ENCODE results near the gene ABI1.
"Not testable (repeated sequence)": the region's sequence is repeated elsewhere in the genome, so short reads cannot be mapped to it uniquely, and the experiment has no call there.

Gene ABI1

DNA sequence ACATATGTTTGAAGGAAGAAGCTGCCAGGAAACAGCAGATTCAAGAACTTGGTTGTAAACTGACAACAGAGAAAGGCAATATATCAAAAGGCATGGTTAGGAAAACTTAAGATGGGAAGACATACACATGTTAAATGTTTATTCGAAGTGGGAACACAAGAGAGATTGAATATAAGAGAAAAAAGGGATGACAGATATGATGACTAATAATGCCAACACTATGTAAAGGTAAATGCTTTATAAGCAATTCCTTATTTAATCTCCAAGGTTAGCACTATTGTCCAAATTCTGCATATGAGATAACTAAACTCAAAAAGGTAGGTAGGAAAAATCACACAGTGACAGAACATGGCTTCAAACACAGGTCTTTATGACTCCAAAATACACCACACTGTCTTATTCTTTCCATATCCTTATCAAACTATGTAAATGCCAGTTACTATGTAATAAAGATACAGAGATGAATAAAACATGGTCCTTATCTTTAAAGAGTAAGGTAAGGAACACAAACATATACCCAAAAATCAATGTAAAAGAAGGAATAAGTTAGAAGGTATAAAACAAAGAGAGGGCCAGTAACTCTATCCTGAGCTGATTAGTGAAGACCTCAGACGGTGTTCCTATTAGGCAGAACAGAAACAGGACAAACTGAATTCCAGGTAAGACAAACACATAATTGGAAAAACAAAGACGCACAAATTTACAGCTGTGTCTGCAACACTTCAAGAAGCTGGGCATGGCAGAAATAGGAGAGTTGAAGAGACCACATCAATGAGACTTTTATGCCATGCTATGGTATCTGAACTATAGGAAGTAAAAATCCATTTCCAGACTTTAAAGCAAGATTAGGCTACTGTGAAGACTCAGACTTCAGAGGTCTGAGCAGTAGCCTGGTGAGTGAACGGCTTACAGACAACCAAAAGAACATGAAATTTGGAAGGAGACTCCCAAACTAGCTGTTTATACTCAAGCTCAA lies 56.1 kb downstream of the ABI1 start:
- no peak for DNase-seq (ENCODE audit: low read depth)

DNA sequence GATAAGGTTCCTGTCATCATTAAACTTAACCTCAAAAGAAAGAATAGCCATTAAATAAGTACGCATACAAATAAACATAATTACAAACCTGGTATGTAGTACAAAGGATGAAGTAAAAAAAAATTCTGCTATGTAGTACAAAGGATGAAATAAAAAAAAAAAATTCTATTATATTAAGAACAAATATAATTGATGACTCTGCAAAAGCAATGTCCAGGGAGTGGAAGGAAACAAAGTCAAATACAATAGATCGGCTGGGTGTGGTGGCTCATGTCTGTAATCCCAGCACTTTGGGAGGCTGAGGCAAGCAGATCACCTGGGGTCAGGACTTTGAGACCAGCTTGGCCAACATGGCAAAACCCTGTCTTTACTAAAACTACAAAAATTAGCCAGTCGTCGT lies 56.9 kb downstream of the ABI1 start:
- DNase-seq (ENCODE audit: low read depth) = no peak

DNA sequence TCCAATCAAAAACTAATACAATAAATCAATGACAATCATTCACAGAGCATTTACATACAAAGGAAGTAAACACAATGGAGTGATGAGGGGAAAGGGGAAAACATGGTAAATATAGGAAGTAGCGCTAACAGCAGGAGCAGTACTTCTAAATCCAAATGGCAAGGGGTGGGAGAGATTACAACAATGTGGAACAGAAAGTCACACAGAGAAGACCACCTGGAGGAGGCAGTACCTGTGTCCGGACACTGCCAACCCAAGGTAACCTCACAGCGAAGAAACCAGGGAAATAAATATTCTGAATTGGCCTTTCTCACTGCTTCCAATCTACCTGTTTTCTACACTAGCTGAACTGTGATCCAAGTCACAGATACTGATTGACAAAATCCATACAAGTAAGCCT lies 58.2 kb downstream of the ABI1 start:
- DNase-seq (ENCODE audit: low read depth) = no peak

DNA sequence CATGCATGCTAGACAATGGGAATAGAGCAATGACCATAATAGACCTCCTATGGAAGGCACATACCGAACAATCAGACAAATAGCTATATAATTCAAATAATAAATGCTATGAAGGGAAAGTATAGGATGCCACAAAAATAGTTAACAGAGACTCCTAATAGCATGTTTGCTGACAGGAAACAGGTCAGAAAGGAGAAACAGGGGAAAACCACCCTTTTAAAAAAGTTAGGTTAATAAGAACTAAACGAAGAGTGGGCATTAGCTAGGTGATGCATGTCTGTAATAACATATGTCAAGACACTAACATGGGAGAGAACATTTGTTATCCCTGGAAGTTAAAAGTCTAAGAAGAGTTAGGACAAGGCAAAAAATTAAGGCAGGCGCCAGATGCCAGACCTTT lies 58.9 kb downstream of the ABI1 start:
- no peak for DNase-seq (ENCODE audit: low read depth)

DNA sequence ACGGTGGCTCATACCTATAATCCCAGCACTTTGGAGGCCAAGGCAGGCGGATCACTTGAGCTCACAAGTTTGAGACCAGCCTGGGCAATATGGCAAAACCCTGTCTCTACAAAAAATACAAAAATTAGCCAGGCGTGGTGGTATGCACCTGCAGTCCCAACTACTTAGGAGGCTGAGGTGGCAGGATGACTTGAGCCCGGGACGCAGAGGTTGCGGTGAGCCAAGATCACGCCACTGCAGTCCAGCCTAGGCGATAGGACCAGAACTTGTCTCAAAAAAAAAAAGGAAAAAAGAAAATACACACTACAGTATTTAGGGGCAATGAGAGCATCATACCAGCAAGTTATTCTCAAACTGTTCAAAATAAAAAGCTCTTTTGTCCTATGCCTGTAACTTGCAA lies 59.5 kb downstream of the ABI1 start:
- no peak for DNase-seq (ENCODE audit: low read depth)

DNA sequence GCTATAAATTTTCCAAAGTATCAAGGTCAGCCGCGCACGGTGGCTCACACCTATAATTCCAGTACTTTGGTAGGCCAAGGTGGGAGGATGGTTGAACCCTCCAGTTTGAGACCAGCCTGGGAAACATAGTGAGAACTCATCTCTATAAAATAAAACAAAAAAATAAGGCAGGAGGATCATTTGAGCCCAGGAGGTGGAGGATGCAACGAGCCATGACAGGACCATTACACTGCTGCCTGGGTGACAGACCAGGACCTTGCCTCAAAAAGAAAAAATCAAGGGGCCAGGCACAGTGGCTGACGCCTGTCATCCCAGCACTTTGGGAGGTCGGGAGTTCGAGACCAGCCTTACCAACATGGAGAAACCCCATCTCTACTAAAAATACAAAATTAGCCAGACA lies 60.3 kb downstream of the ABI1 start:
- DNase-seq (ENCODE audit: low read depth) = no peak

DNA sequence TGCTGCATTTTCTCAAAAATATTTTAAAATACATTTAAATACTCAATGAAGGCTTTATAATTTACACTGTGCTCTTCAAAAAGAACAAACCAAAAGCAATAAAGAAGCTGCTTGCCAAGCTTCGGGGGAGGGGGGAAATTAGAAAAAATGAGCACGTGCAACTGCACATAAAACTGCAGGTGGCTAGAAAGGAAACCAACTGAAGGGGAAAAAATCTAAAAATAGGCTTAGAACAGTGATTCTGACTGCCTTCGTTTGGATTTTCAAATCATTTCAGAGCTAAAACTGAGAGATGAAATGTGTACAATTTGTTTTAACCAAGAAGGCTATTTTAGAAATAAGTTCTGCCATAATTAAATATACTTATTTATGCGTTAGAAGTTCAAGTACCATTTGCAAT lies 61.4 kb downstream of the ABI1 start:
- no peak for DNase-seq (ENCODE audit: low read depth)

DNA sequence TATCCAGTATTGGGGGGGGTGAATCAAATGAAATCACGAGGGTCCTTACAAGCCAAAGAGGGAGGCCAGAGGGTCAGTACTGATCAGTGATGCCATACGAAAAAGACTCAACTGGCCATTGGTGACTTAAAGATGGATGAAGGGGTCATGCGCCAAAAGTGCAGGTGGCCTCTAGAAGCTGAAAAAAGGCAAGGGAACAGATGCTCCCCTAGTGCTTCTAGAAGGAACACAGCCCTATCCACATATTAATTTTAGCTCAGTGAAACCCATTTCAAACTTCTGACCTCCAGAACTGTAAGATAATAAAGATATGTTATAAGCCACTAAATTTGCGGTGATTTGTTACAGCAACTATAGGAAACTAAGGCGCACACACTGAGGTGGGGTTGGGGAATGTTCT lies 62.5 kb downstream of the ABI1 start:
- DNase-seq (ENCODE audit: low read depth) = no peak

DNA sequence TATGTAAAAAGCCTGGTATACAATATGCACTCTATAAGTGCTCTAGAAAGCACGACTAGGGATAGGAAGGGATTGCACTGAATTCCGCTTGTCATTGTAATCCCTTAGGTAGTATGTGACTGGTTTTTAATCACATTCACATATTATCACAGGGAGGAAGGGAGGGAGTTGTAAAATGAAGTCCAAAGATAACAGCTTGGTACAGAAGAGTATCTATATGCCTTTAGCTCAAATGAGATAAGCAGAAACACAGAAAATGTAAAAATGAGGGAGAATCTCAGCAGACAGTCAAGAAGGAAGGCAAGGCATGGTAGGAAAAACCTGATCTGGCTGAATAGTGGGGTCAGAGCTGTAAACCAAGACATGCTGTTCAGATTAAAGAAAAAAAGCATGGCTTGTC lies 63.4 kb downstream of the ABI1 start:
- no peak for DNase-seq (ENCODE audit: low read depth)

DNA sequence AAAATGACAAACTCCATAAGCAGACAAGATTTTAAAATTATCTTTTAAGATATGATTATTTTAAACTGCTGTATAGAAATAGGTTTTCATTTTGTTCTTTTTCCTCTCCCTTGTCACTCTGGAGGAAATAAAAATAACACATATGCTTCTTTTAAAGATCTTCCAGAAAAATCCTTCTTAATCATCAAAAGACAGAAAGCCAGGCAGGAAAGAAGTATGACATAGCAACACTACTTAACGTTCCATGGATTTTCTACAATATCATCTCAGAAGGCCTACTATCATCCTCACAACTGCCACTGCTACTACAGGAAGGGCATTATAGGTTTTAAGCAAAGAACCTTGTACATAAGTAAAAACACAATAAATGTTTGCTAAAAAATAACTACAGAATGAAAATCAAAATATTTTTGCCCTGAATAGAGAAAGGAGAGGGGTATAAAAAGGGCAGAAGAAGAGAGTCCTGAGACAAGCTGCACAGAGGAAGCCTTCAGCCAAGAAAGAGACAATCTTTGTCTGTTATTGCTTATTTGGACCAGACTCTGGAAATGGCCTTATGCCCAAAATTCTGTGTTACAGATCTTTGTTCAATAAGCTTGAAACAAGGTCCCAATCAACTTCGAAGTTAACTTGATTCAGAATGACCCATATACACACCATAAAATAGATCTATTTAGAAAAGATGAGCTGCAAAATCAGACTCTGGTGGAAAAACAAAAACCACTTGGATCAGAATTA lies 67.8 kb downstream of the ABI1 start:
- DNase-seq (ENCODE audit: low read depth) = no peak

DNA sequence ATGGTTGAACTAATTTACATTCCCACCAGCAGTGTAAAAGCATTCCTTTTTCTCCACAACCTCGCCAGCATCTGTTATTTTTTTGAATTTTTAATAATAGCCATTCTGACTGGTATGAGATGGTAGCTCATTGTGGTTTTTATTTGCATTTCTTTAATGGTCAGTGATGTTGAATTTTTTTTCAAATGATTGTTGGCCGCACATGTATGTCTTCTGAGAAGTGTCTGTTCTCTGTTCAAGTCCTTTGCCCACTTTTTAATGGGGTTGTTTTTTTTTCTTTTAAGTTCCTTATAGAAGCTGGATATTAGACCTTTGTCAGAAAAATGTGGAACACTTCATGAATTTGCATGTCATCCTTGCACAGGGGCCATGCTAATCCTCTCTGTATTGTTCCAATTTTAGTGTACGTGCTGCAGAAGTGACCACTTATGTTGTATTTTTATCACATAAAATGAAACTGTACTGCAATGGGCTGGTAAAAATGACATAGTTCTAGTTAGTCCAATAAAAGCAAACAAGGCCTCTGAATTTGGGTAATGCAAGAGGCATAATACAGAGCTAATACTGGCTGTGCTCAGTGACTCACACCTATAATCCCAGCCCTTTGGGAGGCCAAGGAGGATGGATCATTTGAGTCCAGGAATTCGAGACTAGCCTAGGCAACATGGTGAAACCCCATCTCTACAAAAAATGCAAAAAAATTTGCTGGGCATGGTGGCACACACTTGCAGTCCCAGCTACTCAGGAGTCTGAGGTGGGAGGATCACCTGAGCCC lies 70.3 kb downstream of the ABI1 start:
- DNase-seq (ENCODE audit: low read depth) = peak; percentile 62

DNA sequence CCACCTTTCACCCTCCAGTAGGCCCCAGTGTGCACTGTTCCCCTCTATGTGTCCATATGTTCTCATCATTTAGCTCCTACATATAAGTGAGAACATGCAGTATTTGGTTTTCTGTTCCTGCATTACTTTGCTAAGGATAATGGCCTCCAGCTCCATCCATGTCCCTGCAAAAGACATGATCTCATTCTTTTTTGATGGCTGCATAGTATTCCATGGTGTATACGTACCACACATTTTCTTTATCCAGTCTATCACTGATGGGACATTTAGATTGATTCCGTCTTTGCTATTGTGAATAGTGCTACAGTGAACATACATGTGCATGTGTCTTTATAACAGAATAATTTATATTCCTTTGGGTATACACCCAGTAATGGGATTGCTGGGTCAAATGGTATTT lies 71.0 kb downstream of the ABI1 start:
- not testable (repeated sequence) for DNase-seq (ENCODE audit: low read depth)

DNA sequence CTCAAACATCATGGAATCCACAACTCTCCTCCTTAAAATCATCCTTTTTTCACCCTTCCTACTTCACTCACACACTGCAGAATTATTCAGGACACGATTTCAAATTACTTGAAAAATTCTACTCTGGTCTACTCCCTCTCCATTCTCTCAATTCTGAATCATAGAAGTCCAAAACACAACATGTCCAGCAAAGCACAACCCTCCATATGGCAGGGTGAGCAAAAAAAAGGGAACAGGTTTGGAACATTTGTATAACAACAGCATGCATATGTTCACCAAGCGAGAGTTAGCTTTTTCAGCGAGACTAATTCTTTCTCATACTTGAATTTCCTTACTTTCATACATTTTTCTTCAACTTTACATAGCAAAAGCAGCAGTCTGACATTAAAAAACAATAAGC lies 73.4 kb downstream of the ABI1 start:
- DNase-seq (ENCODE audit: low read depth) = no peak

DNA sequence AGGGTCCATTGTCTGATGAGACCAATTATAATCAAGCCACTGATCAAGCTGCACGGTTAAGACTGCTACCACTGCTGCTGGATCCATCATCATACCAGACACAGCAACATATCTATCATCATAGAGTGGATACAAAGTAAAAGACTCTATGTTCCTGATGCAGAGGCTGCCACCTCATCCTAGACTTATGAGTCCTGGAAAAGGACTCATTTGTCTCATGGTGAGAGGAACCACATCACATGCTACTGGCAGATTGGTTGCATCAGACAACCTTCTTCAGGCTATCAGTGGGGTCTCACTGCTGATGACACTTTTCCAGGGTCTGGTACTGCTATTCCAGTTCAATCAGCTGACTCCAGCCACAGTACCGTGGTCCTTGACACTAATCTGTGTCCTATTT lies 79.0 kb downstream of the ABI1 start:
- DNase-seq (ENCODE audit: low read depth) = peak; percentile 14

DNA sequence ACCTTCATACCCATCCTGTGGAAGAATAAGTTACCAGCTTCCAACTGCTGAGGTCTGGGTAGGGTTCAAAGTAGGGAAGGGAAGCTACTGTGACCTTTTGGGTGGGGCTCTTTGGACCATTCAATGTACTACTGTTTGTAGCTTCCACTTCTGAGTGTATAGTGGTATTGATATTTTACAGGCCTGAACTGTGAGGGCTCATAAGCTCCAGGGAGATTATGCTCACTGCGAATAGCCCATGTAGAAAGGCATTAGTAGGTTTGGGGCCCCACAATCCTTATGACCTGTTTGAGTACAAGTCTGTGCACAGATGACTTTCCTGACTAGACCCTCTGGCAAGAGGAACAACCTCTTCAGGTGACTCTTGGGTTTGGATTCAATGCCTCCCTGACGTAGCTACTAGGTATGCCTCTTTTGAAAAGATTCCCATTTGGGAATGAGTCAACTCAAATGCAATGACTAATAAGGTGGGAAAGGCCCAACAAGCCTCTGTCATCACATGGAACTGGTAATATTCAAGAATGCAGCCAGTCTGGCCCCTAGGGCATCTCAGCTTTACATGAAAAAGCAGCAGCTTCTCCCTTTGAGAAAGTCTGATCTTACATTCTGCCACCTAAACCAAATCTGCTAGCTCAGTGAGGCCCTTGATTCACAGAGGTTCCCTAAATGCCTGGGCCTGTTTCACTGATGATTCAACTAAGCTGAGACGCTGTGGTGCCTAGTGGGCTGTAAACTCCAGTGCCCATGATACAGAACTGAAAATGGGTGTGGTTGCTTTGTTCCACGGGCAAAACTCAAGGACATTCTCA lies 79.8 kb downstream of the ABI1 start:
- peak; percentile 89 for DNase-seq (ENCODE audit: low read depth)

DNA sequence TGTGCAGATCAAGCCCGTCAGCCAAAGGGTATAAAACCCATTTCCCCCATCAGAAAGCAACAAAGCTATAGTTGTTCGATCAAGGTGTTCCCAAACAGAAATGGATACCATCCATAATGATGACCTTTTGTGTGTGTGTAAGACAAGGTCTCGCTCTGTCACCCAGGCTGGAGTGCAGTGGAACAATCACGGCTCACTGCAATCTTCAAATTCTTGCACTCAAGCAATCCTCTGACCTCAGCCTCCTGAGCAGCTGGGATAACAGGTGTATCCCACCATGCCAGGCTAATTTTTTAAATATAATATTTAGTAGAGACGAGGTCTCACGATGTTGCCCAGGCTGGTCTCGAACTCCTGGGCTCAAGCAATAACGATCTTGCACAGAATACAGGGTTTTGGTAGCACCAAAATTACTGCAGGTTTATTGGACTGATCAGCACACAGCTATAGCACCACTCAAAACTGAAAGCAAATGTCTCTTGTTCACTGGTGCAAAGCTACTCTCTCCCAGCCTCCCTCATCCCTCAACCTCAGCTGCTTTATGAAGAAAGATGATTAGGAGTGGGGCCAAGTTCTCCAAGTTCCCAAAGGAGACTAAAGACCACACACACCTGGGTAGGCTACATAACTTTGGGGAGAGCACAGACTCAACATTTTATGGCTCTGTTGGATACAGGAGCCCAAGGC lies 80.5 kb downstream of the ABI1 start:
- DNase-seq (ENCODE audit: low read depth) = no peak

DNA sequence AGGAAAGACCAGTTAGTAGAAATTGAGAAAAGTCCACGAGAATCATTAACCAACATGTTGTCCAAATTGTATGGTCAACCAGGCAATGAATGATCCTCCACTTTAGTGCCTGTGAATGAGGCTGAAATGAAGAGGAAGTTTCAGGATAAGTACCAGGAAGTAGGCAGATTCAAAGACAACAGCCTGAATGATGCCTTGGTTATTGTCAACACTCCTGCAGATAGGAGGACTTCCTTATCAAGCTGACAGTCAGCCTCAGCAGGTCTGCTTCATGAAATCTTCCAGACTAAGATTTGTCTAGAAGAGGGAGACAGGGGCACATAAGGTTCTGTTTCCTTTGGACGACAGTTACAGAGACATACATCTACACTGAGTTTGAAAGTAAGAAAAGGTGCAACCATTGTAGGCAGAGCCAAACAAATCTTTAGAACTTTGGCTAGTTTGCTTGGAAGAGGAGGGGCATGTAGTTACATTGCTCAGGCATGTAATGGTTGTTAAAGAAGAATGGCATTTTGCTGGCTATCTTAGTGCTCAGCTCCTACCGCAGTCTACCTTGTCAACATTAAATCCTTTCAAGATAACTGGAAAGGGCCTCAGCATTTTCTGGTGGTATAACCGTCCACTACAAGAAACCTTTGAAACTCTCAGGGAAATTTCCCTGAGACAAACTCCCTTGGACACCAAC lies 81.4 kb downstream of the ABI1 start:
- DNase-seq (ENCODE audit: low read depth) = no peak

DNA sequence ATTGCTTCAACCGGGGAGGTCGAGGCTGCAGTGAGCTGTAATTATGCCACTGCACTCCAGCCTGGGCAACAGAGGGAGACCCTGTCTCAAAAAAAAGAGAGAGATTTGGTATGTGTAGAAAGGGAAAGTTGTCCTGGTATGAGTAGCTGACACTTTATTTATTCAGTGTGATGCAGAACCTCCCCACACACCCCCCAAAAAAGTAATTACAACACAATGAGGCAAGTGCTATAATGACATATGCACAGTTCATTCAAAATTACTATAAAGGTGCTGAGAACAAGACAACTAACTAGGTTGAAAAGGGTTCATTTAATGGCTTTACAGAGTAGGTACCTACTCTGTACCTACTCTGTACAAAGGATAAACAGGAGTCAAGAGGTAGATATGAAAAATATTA lies 83.1 kb downstream of the ABI1 start:
- no peak for DNase-seq (ENCODE audit: low read depth)

DNA sequence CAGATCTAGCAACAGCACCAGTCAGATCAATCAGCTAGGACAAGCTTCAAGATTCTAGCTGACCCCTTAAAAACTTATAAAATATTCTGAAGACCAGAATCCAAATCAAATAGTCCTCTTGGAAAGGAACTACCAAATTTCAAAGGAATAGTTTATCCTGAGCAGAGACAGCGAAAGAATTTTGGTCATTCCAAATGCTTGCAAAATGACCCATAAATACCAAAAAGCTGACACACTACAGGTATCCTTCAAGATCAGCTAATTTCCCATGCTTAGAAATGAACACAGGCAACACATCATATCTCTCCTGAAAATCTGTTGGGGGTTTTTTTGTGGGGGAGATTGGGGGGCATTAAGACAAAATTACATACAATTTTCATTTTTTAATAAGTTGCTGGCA lies 84.5 kb downstream of the ABI1 start:
- DNase-seq (ENCODE audit: low read depth) = no peak

DNA sequence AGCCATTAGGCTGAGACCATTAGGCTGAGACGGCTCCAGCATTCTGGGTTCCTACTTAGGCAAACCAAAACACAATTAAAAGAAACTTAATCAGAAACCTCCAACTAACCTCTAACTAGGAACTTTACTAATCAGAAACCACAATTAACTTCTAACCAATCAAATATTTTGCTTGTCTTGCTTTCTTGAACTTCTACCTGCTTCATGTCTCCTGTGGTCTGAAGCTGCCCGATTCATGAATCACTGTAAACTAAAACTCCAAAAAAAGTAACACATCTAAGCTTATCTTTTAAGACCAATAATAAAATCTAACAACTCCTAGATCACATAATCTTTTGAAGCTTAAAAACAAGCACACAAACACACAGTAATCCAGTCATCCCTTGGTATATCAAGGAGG lies 87.1 kb downstream of the ABI1 start:
- DNase-seq (ENCODE audit: low read depth) = peak; percentile 15

DNA sequence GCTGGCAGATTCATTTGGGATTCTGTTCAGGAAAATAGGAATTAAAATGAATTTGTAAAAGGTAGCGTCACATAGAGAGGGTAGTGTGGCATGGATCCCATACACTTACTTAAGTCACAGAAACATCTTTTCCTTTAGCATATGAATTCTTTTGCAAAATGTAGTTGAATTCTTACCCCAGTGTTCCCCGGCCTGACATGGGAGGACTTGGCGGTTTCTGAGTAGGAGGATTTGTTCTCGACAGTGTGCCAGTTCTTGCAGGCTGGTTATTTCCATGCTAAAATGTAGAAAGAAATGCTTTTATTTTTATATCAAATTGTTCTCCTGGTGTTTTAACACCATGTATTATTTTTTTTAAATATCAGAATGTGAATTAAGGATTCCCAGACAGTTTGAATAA lies 90.7 kb downstream of the ABI1 start:
- DNase-seq (ENCODE audit: low read depth) = no peak
